Stimulated activated CD4-positive, alpha-beta T cell treated with anti-CD3 and anti-CD28 coated beads, TNF-alpha, amount 100 ng/mL, for 24 hours (primary cell): ENCODE measurements around the gene EWSR1.
A peak's percentile ranks its signal among the peaks of the same experiment; 100 is the strongest.

Experiments used
- DNase-seq, 3 experiments: peaks; one replicate each; pipeline ENCODE4 v3.0.0-alpha.2; 2020; ENCODE audit warnings: low read depth in 3 of 3

The EWSR1 gene

DNA sequence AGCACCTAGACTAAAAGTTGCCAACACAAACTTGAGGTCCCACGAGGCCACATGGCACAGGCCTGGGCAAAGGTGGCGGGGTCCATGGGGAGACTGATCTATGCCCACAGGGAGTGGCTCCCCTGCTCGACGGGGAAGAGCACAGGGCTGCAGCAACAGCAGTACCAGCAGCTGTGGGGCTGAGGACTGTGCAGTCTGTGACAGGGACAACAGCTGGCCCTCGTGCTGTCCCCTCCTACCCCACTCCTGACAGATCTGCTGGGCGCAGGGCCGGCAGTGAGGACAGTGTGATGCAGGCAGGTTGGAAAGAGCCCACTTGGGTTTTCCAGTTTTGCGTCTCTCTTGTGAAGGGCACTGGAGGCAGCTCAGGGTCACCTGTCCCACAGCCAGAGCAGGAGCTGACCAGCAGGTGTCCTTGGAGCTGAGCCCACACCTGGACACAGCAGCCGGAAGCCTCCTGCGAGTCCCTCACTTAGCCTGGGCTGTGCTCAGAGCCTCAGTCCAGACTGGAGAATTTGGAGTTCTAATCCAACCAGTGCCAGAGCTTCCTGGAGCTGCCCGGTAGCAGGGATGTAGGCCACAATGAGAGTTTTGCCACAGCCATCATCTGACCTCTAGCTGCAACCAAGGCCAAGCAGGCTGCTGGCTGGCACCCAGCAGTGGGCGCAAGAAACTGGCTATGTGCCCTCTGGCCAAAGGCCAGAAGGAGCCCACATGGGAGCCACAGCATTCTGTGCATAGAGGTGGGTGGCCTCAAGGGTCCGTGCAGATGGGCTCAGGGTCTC, 34.8 kb downstream of the EWSR1 start:
- DNase-seq = no peak

DNA sequence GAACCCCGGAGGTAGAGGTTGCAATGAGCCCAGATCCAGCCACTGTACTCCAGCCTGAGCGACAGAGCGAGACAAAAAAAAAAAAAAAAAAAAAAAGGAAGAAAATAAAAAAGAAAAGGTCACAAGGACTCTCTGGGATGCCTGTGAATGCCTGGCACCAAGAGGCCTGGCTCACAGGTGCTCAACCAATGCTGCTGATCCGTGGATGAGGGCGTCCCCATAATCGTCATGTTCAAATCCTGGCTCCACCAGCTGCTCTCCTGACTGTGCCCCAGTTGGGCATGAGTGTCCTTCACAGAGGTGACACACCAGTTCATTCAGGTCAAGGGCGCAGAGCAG, 37.7 kb downstream of the EWSR1 start:
- no peak for DNase-seq

DNA sequence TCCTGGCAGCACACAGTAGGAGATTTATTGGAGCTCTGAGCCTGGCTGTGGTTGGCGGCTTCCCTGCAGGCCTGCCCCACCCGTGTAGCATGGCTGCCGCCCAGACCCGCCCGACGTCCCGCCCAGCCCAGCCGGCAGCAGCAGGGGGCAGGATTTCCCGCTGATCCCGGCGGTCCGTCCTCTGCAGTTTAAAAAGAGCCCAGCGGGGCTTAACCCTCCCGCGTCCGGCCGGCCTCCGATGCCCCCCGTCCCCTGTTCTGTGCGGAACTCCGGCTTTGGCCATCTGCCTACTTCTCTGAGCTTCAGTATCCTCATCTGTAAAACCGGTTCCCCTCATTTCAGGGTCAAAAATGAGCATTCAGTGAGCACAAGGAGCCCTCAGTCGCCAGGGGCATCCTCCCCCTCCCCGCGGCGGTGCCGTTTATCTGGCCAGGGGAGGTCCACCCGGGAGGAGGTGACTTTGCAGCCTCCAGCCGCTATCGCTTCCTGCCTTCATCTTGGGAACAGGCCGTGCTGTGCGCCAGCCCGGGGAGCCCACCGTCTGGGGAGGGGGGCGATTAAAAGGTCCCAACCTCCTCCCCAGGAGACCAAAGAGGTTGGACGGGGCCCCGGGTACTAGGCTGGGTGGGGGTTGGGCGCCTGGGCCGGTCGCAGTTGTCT, 38.2 kb downstream of the EWSR1 start, which contains the start of gene GAS2L1:
Gene GAS2L1 (plus strand): TSS at position 476 of the 660 bp plus-strand sequence. CDS start 1,456 bp downstream, outside the sequence.
- DNase-seq = peak in 1 of 3 experiments; percentile 50

DNA sequence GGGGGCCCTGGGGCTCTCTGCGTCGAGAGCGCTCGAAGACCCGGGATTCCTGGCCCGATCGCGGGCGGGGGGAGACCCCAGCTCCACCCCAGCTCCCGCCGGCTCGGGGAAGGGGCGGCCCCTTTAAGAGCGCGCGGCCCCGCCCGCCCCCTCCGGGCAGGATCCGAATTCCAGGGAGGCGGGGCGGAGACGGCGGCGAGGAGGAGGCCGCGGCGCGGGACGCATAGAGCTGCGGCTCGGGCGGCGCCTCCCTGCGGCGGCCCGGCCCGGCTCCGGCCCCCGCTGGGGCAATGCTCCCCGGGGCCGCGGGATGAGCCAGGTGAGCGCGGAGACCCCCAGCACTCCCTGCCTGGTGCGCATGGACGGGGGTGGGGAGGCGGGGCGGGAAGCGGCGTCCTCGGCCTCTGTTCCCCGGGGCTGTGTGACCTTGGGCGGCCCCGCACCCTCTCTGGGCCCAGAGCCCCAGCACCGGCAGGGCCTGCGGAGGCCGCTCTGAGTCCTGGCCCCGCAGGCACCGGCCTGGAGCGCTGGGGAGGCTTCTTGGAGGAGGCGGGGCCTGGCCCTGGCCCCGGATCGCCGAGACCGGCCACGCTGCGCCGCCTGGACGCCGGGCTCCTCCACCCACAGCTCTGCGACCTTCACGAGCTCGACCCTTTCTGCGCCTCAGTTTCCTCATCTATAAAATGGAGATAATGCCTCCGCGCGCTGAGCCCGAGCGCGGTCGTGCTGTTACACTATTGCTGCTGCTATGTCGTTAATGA, 38.9 kb downstream of the EWSR1 start:
- DNase-seq = peak in 1 of 3 experiments; percentile 40

DNA sequence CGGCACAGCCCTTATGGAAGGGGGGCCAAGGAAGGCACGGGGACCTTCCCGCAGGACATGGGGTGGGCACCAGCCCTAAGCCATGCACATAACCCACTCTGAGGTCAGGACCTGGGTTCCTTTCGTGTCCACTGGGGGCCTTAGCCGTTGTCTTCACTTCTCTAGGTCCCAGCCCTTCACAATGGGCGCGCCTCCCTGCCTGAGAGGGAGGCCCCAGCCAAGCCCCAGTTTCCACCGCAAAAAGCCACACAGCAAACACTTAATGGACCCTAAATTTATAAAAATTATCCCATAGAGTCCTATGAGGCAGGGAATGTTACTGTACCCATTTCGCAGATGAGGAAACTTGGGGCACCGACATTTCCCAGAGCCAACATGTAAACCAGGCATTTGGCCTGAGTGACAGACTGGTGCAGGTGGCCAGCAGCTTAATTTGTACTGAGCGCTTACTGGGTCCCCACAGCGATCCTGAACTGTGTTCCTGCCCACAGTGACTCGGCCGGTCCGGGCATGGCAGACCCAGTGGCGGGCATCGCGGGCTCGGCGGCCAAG, 39.6 kb downstream of the EWSR1 start:
- no peak for DNase-seq

DNA sequence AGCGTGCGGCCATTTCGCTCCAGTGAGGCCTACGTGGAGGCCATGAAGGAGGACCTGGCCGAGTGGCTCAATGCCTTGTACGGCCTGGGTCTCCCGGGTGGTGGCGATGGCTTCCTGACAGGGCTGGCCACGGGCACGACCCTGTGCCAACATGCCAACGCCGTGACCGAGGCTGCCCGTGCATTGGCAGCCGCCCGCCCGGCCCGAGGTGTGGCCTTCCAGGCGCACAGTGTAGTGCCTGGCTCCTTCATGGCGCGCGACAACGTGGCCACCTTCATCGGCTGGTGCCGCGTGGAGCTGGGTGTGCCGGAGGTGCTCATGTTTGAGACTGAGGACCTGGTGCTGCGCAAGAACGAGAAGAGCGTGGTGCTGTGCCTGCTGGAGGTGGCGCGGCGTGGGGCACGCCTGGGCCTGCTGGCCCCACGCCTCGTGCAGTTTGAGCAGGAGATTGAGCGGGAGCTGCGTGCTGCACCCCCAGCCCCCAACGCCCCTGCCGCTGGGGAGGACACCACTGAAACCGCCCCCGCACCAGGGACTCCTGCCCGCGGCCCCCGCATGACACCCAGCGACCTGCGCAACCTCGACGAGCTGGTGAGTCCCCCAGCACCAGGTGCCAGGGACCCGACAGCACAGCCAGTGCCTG, 40.2 kb downstream of the EWSR1 start:
- DNase-seq = no peak

DNA sequence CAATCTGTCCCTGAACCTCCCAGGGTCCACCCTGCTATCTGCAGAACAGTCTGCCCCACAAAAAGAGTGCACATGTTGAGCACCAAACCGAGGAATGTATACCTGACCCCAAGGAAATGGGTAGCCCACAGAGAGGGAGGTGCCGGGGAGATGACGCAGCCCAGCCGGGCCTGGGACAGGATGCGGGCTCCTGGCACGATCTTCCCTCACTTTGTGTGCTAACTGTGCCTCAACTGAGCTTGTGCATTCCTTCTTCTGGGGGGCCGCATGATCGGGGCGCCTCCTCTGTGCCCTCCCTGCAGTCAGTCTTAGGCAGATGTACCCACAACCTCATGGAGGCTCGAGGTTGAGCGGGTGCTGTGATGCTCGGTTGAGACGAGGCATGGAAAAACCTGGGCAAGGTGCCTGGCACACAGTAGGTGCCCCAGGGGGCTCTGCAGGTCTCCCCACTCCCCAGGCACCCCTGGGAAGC, 40.8 kb downstream of the EWSR1 start:
- no peak for DNase-seq

DNA sequence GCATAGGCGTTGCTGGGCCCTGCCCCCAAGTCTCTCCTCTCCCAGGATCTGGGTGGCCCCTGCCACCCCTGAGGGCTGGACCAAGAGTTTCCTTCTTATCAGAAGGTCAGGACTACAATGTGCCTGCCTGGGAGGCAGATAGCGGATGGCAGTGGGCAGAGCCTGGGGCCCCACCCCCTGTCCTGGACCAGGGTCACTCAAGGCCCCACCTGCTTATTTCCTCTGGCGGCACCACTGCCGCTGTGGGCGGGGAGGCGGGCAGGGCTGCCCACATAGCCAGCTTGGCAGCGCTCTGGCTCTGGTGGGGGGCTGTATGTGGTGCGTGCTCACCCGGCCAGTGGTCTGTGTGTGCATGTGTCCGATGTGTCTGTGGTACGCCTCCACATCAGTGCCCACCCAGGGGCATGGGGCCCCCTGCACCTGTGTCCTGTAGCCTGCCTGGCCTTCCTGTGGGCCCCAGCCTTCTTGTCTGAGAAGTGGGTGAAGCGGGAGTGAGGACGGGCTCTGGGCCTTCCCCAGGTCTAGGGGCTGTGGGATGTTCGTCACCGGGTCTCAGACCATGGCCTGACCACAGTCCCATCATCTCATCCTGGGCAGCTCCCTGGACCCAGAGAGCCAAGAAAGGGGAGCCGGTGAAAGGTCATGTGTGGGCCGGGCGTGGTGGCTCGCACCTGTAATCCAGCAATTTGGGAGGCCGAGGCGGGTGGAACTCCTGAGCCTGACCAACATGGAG, 41.4 kb downstream of the EWSR1 start:
- no peak for DNase-seq

DNA sequence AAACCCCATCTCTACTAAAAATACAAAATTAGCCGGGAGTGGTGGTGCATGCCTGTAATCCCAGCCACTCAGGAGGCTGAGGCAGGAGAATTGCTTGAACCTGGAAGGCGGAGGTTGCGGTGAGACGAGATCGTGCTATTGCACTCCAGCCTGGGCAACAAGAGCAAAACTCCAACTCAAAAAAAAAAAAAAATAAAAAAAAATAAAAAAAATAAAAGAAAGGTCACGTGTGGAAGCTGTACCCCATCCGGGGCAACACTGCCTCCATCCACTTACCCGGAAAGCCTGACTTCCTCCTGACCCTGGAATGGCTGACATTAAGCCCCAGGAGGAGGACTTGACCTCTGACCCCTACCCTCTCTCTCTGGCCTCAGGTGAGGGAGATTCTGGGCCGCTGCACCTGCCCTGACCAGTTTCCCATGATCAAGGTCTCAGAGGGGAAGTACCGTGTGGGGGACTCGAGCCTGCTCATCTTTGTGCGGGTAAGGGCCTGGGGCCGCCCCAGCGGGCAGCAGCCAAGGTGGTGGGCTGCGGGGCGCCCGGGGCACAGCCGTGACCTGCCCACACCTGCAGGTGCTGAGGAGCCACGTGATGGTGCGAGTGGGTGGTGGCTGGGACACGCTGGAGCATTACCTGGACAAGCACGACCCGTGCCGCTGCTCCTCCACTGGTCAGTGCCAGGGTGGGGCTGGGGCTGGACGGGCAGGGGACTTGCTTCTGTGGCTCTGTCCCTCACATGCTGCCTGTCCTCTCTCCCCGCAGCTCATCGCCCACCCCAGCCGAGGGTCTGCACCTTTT, 42.2 kb downstream of the EWSR1 start:
- no peak for DNase-seq

DNA sequence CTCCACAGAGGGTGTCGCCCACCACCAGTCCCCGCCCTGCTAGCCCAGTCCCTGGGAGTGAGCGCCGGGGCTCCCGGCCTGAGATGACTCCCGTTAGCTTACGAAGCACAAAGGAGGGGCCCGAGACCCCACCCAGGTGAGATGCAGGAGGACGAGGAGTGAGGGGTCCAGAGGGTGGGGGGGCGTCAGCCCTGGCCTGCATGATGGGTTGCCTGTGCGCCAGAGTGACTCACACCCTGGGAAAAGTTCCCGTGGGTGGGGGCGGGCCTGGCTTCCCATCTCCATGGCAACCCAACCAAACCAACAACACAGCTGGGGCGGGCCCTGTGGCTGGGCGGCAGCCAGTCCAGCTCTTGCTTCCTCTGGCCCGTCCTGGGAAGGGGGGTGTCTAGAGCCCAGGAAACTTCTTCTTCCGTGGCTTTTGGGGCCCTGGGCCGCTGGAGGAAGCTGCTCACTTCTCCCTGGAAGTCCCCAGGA, 42.8 kb downstream of the EWSR1 start:
- DNase-seq = peak; percentile 37 to 75 (median 52)

DNA sequence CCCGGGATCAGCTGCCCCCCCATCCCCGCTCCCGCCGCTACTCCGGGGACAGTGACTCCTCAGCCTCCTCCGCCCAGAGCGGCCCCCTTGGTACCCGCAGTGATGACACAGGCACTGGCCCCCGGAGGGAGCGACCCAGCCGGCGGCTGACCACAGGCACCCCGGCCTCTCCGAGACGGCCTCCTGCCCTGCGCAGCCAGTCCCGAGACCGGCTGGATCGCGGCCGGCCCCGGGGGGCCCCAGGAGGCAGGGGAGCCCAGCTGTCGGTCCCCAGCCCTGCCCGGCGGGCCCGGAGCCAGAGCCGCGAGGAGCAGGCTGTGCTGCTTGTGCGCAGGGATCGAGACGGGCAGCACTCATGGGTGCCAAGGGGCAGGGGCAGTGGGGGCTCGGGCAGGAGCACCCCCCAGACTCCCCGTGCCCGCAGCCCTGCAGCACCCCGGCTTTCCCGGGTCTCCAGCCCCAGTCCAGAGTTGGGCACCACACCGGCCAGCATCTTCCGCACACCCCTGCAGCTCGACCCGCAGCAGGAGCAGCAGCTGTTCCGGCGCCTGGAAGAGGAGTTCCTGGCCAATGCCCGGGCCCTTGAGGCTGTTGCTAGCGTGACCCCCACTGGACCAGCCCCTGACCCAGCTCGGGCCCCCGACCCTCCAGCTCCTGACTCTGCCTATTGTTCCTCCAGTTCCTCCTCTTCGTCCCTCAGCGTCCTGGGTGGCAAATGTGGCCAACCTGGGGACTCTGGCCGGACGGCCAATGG, 43.6 kb downstream of the EWSR1 start:
- no peak for DNase-seq

DNA sequence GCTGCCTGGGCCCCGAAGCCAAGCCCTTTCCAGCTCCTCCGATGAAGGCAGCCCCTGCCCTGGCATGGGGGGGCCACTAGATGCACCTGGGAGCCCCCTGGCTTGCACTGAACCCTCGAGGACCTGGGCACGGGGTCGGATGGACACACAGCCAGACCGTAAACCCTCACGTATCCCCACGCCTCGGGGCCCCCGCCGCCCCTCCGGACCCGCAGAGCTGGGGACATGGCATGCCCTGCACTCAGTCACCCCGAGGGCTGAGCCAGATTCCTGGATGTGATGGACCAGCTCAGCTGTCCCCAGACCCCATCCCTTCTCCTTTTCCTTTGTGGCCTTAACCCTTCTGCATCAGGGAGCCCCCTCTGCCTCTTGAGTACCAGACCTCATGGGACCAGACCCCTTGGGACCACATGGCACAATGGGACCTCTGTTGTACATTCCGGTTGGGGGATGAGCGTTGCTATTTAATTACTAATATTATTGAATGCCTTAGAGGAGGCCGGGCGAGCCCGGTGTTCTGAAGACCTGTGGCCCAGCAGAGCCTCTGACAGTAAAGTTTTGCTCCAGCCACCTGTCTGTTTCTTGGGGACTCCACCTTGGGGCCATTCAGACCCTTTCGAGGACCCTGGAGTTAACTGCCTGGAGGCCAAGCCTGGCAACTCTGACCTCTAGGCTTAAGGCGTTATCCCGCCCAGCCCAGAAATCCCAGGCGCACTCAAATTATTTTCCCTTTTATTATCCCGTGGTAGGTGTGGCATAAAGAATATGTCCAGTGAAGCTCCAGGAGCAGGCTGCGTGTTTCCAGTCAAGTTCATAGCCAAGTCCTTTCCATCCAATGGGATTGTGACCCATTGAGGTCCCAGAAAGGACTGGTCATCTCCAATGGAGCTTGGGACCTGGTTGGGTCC, 44.4 kb downstream of the EWSR1 start:
- no peak for DNase-seq

DNA sequence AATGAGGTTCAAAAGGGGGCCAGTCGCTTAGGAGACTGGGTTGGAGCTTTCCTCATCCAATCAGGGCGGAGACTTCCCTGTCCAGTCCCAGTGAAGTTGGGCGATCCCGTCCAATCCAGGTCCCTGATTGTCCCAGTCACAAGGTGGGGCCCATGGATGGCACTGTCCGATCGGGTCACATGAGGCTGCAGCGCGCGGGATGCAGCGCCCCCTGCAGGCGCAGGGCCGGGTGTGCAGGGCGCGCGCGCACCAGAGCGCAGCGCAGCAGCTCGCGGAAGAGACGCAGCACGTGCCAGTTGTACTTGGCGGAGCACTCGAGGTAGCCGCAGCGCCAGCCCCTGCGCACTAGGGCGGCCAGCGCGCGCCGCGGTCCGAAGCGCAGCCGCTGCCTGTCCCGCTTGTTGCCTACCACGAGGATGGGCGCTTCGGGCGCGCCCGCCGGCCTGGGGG, 45.1 kb downstream of the EWSR1 start:
- no peak for DNase-seq

DNA sequence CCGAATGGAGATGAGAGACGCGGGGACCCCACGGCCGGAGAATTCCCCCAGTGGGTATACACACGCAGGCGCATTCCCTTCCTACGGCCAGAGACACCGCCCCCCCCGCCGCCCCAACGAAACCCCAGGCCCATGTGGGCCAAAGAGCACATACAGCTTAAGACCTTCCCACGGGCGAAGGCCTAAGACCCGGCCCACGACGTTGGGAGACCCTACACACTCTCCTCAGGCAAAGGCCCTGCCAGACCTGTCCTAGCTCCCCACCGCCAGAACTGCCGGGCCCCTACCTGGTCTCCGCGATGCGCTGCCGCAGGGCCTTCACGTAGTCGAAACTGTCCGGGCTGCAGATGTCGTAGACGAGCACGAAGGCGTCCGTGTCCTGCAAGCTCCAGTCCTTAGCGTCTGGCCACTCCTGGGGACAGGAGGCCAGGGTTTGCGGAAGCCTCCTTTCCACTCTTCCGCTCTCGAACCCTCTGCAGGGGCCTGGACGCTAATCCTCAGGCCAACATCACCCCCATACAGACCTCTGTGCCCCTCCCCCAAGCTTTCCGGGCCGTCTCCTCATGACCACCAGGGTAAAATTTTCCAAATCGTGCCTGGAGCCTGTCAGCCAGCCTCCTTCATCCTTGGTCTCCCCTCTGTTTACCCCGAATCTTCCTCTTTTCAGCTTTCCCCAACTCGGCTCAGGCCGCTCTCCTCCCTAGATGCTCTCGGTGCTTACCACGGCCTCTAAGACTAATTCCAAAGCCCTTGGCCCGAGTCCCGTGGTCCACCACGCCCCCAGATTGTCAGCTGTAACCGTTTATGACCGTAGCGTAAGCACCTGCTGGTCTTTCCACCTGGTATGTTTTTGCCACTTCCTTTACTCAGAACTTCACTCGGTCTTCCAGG, 45.8 kb downstream of the EWSR1 start:
- DNase-seq = no peak

DNA sequence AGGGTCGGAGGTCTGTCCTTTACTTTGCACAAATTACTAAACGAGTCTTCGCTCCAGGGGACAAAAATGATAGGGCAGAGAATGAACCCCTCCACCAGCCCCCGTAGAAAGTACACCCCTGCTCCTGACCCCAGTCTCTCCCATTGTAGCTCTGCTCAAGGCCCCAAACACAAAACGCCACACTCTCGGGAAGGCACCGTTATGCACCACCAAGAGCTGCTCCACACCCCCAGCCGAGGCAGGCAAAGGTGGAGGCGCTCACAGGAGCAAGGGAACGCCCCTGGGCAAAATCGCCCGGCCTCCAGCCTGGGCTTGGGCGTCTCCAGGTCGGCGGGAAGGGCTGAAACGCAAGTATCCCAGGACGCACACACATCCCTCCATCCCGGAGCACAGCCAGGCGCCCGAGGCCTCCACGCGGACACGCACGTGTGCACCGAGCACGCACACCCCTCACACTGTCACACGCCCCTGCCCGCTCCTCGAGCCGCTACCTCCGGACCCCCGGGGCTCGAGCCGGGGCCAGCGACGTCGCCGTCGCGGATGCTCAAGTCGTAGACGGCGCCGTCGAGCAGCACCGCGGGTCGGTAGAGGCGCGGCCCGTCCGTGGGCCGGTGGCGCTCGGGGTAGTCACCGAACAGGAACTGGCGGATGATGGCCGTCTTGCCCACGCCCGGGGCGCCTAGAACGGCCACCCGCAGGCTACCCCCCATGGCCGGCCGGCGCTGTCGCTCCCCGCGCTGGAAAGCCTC, 46.6 kb downstream of the EWSR1 start:
- DNase-seq = no peak
